Neural progenitor cell (in vitro differentiated cells): ENCODE data around the gene NEO1. TPM values are rescaled to one million over a fixed set of nuclear protein-coding genes. Genes with fewer than 3 reads are reported as not detected.

Experiments used
- DNase-seq: peaks from one replicate; pipeline ENCODE4 v3.0.0-alpha.2; 2016; ENCODE audit warnings: low spot score
- H2AFZ ChIP-seq: fragments of 200-600 bp; sonication (generic); replicated peaks from 2 replicates; pipeline ENCODE4 v1.6.1; 2016; ENCODE audit warnings: antibody characterized with exemption
- H3F3A ChIP-seq: fragments of 200-600 bp; sonication (generic); 2 replicates; pipeline ENCODE4 v1.6.1; 2016; ENCODE audit warnings: antibody characterized with exemption, low read depth
- H3K27ac ChIP-seq: fragments of 200-600 bp; sonication (generic); 2 replicates; pipeline ENCODE4 v1.5.1; 2016; ENCODE audit warnings: mild to moderate bottlenecking
- H3K27me3 ChIP-seq: fragments of 200-600 bp; sonication (generic); 2 replicates; pipeline ENCODE4 v1.6.1; 2016; ENCODE audit warnings: mild to moderate bottlenecking, moderate library complexity
- H3K36me3 ChIP-seq: fragments of 200-600 bp; sonication (generic); 2 replicates; pipeline ENCODE4 v1.5.1; 2016
- H3K4me1 ChIP-seq: fragments of 200-600 bp; sonication (generic); 2 replicates; pipeline ENCODE4 v1.6.1; 2016; ENCODE audit warnings: mixed run types
- H3K4me2 ChIP-seq: fragments of 200-600 bp; sonication (generic); 2 replicates; pipeline ENCODE4 v1.6.1; 2016
- H3K4me3 ChIP-seq: fragments of 200-600 bp; sonication (generic); 2 replicates; pipeline ENCODE4 v1.5.1; 2016
- H3K79me2 ChIP-seq: fragments of 200-600 bp; sonication (generic); 2 replicates; pipeline ENCODE4 v1.6.1; 2016; ENCODE audit warnings: low read depth
- H3K9ac ChIP-seq: fragments of 200-600 bp; sonication (generic); 2 replicates; pipeline ENCODE4 v1.6.1; 2016
- H3K9me3 ChIP-seq: fragments of 200-600 bp; sonication (generic); 2 replicates; pipeline ENCODE4 v1.5.1; 2016; ENCODE audit warnings: low read depth
- H4K20me1 ChIP-seq: fragments of 200-600 bp; sonication (generic); 2 replicates; pipeline ENCODE4 v1.6.1; 2016; ENCODE audit warnings: low read depth
- H3K27ac Mint-ChIP-seq: 3 replicates; pipeline ENCODE4 v1.8.0; 2021; ENCODE audit warnings: mixed read lengths
- H3K27me3 Mint-ChIP-seq: 2 replicates; pipeline ENCODE4 v1.8.0; 2022; ENCODE audit warnings: low read depth, mild to moderate bottlenecking, inconsistent platforms, moderate library complexity, mixed read lengths; ENCODE audit not compliant: insufficient read depth
- H3K36me3 Mint-ChIP-seq: 3 replicates; pipeline ENCODE4 v1.8.0; 2021; ENCODE audit warnings: mixed read lengths
- H3K4me1 Mint-ChIP-seq: 3 replicates; pipeline ENCODE4 v1.8.0; 2021; ENCODE audit warnings: mixed read lengths
- H3K4me3 Mint-ChIP-seq: 3 replicates; pipeline ENCODE4 v1.8.0; 2021; ENCODE audit warnings: mild to moderate bottlenecking, moderate library complexity, mixed read lengths
- H3K9me3 Mint-ChIP-seq: 3 replicates; pipeline ENCODE4 v1.8.0; 2020; ENCODE audit warnings: mixed read lengths
- CTCF ChIP-seq: fragments of 200-600 bp; sonication (generic); IDR thresholded peaks from 2 replicates; pipeline ENCODE4 v1.5.1; 2017; ENCODE audit warnings: antibody characterized with exemption, mild to moderate bottlenecking
- EZH2 ChIP-seq: fragments of 200-600 bp; sonication (generic); IDR thresholded peaks from 2 replicates; pipeline ENCODE4 v1.6.1; 2017; ENCODE audit warnings: antibody characterized with exemption, mild to moderate bottlenecking, moderate library complexity
- EZH2phosphoT487 ChIP-seq: fragments of 200-600 bp; sonication (generic); IDR thresholded peaks from 2 replicates; pipeline ENCODE4 v1.6.1; 2017; ENCODE audit warnings: antibody characterized with exemption
- total RNA-seq: library from RNA; depleted of rRNA; stranded (reverse); fragments of >200 nt; gene quantifications from 2 replicates; pipeline ENCODE4 v1.2.3, GENCODE V29; 2015; ENCODE audit warnings: low replicate concordance

The NEO1 gene
- total RNA-seq, 1 donor from 2014 or later: 77.9 TPM

- peaks cover 16% of the 10 kb centered on the region for H3K36me3 Mint-ChIP-seq
- no peaks in the 10 kb centered on the region for H3K36me3 ChIP-seq
- no peak overlapping the region for H3K4me3 Mint-ChIP-seq
- H3K27me3 Mint-ChIP-seq: peaks cover 3% of the 10 kb centered on the region
- H3K4me2 ChIP-seq: no peak overlapping the region
- H3K9me3 Mint-ChIP-seq: no peaks in the 10 kb centered on the region
- no peaks in the 10 kb centered on the region for H3K27me3 ChIP-seq
- no peak overlapping the region for H3K4me3 ChIP-seq
- H3K27ac Mint-ChIP-seq: no peak overlapping the region
- no peak overlapping the region for H2AFZ ChIP-seq
- peaks cover 9% of the 10 kb centered on the region for H3F3A ChIP-seq
- DNase-seq: no peak
- no peak overlapping the region for H3K27ac ChIP-seq
- peaks cover 14% of the 10 kb centered on the region for H4K20me1 ChIP-seq
- H3K9me3 ChIP-seq: no peaks in the 10 kb centered on the region
- peaks cover 5% of the 10 kb centered on the region for H3K4me1 ChIP-seq
- H3K4me1 Mint-ChIP-seq: peaks cover 5% of the 10 kb centered on the region
- H3K9ac ChIP-seq: no peak overlapping the region
- no peaks in the 10 kb centered on the region for H3K79me2 ChIP-seq
- no peak for TF ChIP-seq CTCF
- no peak for TF ChIP-seq EZH2
- no peak for TF ChIP-seq EZH2phosphoT487
Measured at GRCh38 chr15:73268457-73268856, 216.2 kb downstream of the NEO1 start.

- Histone ChIP-seq H4K20me1 (peaks cover 16% of the 10 kb centered on the region), H3F3A (peaks cover 4% of the 10 kb centered on the region), H3K4me1 (peaks cover 5% of the 10 kb centered on the region), H3K9ac (no peak overlapping the region), H3K36me3 (no peaks in the 10 kb centered on the region), H3K79me2 (no peaks in the 10 kb centered on the region), H3K4me3 (no peak overlapping the region), H3K27ac (no peak overlapping the region), H3K27me3 (no peaks in the 10 kb centered on the region), H2AFZ (no peak overlapping the region), H3K9me3 (no peaks in the 10 kb centered on the region), H3K4me2 (no peak overlapping the region)
- peaks cover 3% of the 10 kb centered on the region for H3K27me3 Mint-ChIP-seq
- DNase-seq: no peak
- H3K36me3 Mint-ChIP-seq: peaks cover 16% of the 10 kb centered on the region
- H3K4me1 Mint-ChIP-seq: peaks cover 5% of the 10 kb centered on the region
- no peak overlapping the region for H3K27ac Mint-ChIP-seq
- no peaks in the 10 kb centered on the region for H3K9me3 Mint-ChIP-seq
- TF ChIP-seq CTCF (no peak), EZH2phosphoT487 (no peak), EZH2 (no peak)
- no peak overlapping the region for H3K4me3 Mint-ChIP-seq
Measured at GRCh38 chr15:73270366-73271097, 218.3 kb downstream of the NEO1 start.

GRCh38 chr15:73273181-73274002 is 221.1 kb downstream of the NEO1 start:
- Mint-ChIP-seq H3K36me3 (peaks cover 9% of the 10 kb centered on the region), H3K4me1 (peaks cover 5% of the 10 kb centered on the region)
- DNase-seq: peak; percentile 80

More at GRCh38 chr15:73273181-73274002, 221.1 kb downstream of the NEO1 start:
- H3K4me2 ChIP-seq: peak overlapping the region; percentile 0
- H3K27ac ChIP-seq: no peak overlapping the region
- Mint-ChIP-seq H3K27ac (no peak overlapping the region), H3K27me3 (peaks cover 3% of the 10 kb centered on the region), H3K9me3 (no peaks in the 10 kb centered on the region), H3K4me3 (no peak overlapping the region)
- H3K36me3 ChIP-seq: no peaks in the 10 kb centered on the region
- H3K4me1 ChIP-seq: peaks cover 5% of the 10 kb centered on the region
- TF ChIP-seq CTCF: peak; percentile 85
- TF ChIP-seq EZH2: no peak
- H4K20me1 ChIP-seq: peaks cover 16% of the 10 kb centered on the region
- H3K9me3 ChIP-seq: no peaks in the 10 kb centered on the region
- H2AFZ ChIP-seq: no peak overlapping the region
- H3F3A ChIP-seq: peaks cover 4% of the 10 kb centered on the region
- no peaks in the 10 kb centered on the region for H3K27me3 ChIP-seq
- no peak overlapping the region for H3K4me3 ChIP-seq
- no peak overlapping the region for H3K9ac ChIP-seq
- no peaks in the 10 kb centered on the region for H3K79me2 ChIP-seq
